KOPT-K1 (cell line): ENCODE results near the gene HENMT1.
"Not testable (repeated sequence)": the region's sequence is repeated elsewhere in the genome, so short reads cannot be mapped to it uniquely, and the experiment has no call there.

Experiments
- H3K27ac ChIP-seq: fragments of 200-600 bp; sonication (generic); 2 replicates; pipeline ENCODE4 v1.5.1; 2016; ENCODE audit warnings: antibody characterized with exemption, mild to moderate bottlenecking, low read depth, low read length; ENCODE audit not compliant: poor library complexity, severe bottlenecking
- H3K36me3 ChIP-seq: fragments of 200-600 bp; sonication (generic); 2 replicates; pipeline ENCODE4 v1.5.1; 2017; ENCODE audit warnings: antibody characterized with exemption, mild to moderate bottlenecking, low read length, moderate library complexity; ENCODE audit not compliant: insufficient read depth
- H3K9me3 ChIP-seq: fragments of 200-600 bp; sonication (generic); 2 replicates; pipeline ENCODE4 v1.5.1; 2017; ENCODE audit warnings: antibody characterized with exemption, low read length, mild to moderate bottlenecking; ENCODE audit not compliant: insufficient read depth, poor library complexity, severe bottlenecking

The HENMT1 gene

DNA sequence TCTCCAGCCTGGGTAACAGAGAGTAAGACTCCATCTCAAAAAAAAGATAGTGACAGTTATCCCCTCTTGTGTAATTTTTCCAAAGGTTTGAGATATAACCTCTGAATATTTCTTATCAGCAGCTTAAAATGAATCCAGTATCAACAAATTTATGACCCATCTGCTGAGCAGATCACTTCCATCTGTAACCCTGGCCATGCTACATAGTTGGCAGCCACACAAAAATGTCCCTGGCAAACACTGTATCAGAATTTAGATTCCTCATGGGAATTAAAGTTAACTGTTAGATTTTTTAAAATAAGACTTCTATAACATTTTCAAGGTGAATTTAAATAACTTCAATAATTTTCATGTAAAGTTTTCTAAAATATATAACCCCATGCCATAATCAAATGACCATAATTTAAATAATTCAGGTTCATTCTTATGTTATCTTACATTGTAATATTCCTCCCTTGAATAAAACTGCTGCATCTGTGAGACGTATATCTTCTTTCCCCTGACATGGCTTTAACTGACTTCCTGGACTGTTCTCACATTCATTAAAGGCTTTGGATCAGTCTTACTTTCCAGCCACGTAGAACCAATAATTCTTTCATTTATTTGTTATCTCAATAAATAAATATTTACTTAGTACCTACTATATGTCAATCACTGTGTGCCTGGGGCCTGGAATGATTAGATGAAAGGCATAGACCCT is 25.9 kb upstream of the HENMT1 start:
- Histone ChIP-seq H3K27ac (no peak overlapping the region), H3K36me3 (no peaks in the 10 kb centered on the region), H3K9me3 (no peaks in the 10 kb centered on the region)

DNA sequence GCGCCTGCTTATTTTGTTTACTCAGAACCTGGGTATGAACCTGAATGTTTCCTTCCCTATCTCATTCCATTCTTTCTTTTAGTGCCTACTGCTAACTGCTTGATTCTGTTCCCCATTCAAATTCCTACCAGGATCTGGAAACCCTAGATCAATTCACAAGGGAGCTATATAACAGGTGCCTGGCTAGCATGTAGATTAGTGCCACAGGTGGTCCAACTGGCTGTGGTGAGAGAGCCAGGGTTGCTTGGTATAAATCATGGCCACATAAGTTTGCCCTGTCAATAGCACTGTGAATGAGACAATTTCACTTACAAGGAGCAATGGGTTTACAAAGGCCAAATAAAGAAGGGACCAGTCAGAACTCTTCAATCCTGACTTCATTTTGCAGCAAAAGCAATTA is 24.6 kb upstream of the HENMT1 start:
- Histone ChIP-seq H3K9me3 (no peaks in the 10 kb centered on the region), H3K36me3 (no peaks in the 10 kb centered on the region), H3K27ac (no peak overlapping the region)

DNA sequence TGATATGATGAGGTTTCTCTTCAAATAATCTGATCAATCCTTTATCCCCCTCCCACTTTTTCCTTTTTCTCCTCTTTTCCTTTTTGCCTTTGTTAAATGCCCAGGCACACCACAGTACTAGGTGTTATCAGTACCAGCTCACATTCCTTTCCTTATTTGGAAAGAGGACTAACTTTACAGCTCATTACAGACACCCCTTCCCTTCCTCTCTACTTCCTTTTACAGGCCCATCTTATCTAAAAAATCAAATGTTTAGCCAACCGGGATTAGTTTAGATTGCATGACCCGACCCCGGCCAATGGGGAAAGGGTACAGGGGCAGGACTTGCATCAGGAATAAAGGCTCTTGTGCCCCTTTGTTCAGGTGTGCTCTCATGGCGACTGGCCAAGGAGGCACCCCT is 20.8 kb upstream of the HENMT1 start:
- not testable (repeated sequence) for H3K27ac ChIP-seq, H3K36me3 ChIP-seq, H3K9me3 ChIP-seq

DNA sequence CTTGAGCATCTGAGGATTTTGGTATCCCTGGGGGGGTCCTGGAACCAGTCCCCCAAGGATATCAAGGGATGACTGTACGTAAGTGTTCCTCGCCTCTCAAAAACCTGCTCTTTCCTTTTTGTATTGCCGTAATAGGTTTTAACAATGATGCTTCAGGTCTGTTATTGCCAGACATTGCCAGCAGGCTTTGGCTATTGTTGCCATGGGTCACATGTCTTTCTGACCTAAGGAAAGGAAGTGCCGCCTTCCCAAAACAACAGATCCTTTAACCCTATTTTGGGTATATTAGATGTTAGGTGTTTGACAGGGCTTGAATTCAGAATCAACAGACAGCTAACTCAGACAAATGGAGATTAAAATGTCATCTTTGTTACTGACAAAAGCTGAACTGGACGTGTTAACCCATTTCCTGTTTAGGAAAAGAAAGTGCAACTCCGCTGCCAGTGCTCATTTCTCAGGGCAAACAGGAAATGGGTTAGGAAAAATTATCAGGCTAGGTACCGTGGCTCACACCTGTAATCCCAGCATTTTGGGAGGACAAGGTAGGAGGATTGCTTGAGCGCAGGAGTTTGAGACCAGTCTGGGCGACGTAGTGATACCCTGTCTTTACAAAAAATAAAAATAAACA is 18.8 kb upstream of the HENMT1 start:
- no peaks in the 10 kb centered on the region for H3K36me3 ChIP-seq
- no peak overlapping the region for H3K27ac ChIP-seq
- no peaks in the 10 kb centered on the region for H3K9me3 ChIP-seq

DNA sequence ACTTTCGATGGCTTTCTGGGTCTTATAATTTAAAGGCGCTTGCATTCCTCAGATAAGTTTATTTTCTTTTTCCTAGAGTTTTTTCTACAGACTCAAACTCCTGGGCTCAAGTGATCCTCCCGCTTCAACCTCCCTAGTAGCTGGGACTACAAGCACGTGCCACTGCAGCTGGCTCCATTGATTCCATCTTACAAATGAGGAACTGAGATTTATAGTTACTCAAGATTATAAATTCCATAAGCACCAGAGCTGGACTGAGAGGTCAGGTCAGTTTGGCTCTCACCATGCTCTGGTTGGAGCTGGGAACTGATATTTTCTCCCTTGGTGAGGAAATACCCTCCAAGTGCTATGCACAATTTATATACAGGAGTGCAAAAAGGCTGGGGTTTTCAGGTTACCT is 17.8 kb upstream of the HENMT1 start:
- no peaks in the 10 kb centered on the region for H3K9me3 ChIP-seq
- no peak overlapping the region for H3K27ac ChIP-seq
- no peaks in the 10 kb centered on the region for H3K36me3 ChIP-seq

DNA sequence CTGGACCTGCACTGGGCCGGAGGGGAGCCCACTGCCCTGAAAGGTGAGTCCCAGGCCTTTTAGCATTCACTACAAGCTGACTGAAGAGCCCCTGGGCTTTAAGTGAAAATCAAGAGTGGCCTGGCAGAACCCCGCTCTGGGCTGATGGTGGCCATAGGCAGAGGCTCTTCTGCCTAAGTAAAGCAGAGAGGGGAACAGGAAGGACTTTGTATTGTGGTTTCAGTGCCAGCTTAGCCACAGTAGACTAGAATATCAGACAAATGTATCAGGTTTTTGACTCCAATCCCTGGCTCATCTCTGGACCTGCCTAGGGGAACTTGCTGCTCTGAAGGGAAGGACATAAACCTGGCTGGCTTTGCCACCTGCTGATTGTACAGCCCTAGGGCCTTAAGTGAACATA is 10.2 kb upstream of the HENMT1 start:
- H3K36me3 ChIP-seq, result no peaks in the 10 kb centered on the region
- H3K9me3 ChIP-seq, result no peaks in the 10 kb centered on the region
- no peak overlapping the region for H3K27ac ChIP-seq

DNA sequence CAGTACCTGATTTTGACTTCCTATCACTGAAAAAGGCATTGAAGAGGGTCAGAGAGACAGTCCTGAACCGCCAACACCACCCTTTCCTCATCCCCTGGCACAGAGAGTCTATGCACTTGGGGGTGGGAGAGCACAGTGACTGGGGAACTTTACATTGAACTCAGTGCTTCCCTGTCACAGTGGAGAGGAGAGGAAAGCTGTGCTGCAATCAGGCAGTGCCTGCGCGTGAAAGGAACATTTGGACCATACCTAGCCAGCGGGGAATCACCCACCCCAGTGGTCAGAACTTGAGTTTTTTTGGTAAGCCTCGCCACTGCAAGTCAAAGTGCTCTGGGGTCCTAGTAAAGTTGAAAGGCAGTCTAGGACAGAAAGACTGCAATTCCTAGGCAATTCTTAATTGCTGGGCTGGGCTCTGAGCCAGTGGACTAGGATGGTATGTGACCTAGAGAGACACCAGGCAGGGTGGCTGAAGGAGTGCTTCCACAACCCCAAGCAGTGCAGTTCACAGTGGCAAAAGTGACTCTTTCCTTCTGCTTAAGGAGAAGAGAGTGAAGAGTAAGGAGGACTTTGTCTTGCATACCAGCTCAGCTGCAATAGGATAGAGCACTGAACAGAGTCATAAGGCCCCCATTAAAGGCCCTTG is 9.4 kb upstream of the HENMT1 start:
- Histone ChIP-seq H3K36me3 (no peaks in the 10 kb centered on the region), H3K27ac (no peak overlapping the region)

DNA sequence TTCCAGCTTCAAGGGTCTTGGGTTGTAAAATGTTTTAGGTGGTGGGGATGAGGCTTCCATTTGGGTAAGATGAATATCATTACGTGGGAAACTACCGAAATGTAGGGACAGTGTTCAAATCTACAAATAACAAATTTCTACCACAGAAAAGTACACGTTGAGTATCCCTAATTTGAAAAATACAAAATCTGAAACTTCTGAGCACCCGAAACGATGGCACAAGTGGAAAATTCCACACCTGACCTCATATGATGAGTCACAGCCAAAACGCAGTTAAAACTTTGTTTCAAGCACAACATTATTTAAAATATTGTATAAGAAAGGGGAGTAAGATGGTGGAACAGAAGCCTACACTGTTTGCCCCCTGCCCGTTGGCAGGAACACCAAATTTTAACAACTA is 8.8 kb upstream of the HENMT1 start:
- H3K27ac ChIP-seq, result no peak overlapping the region
- no peaks in the 10 kb centered on the region for H3K36me3 ChIP-seq
- H3K9me3 ChIP-seq, result no peaks in the 10 kb centered on the region

More for the DNA sequence above, 9.4 kb upstream of the HENMT1 start:
- no peaks in the 10 kb centered on the region for H3K9me3 ChIP-seq

DNA sequence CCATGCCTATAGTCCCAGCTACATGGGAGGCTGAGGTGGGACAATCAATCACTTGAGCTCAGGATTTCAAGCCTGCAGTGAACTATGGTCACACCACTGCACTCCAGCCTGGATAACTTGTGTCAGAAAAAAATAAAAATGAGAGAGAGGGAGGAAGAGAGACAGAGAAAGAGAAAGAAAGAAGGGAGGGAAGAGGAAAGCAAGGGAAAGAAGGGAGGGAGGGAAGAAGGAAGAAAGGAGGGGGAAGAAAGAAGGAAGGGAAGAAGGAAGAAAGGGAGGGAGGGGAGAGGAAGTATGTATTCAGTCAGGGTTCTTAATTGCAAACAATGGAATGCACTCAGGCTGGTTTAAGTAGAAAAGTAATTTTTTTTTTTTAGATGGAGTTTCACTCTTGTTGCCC is 7.9 kb upstream of the HENMT1 start:
- H3K27ac ChIP-seq, result no peak overlapping the region
- no peaks in the 10 kb centered on the region for H3K9me3 ChIP-seq
- no peaks in the 10 kb centered on the region for H3K36me3 ChIP-seq

DNA sequence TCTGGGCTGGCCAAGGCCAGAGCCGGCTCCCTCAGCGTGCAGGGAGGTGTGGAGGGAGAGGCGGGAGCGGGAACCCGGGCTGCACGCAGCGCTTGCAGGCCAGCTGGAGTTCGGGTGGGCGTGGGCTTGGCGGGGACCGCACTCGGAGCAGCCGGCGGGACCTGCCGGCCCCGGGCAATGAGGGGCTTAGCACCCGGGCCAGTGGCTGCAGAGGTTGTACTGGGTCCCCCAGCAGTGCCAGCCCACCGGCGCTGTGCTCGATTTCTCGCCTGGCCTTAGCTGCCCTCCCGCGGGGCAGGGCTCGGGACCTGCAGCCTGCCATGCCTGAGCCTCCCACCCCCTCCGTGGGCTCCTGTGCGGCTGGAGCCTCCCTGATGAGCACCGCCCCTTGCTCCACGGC is 6.5 kb upstream of the HENMT1 start:
- not testable (repeated sequence) for H3K27ac ChIP-seq, H3K9me3 ChIP-seq, H3K36me3 ChIP-seq

DNA sequence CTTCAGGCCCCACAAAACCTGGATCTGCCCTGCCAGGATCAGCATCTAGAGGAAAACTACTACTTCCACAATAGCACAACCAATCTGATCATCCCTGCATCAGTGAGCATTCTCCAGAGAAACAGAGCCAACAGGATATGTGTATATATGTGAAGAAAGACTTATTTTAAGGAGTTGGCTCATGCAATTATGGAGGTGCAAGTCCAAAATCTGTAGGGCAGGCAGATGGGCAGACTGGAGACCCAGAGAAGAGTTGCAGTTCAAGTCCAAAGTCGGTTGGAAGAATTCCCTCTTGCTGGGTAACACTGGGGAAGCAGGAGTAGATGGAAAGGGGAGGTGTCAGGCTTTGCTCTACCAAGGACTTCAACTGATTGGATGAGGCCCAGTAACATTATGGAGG is 4.9 kb upstream of the HENMT1 start:
- Histone ChIP-seq H3K36me3 (no peaks in the 10 kb centered on the region), H3K9me3 (no peaks in the 10 kb centered on the region), H3K27ac (no peak overlapping the region)

DNA sequence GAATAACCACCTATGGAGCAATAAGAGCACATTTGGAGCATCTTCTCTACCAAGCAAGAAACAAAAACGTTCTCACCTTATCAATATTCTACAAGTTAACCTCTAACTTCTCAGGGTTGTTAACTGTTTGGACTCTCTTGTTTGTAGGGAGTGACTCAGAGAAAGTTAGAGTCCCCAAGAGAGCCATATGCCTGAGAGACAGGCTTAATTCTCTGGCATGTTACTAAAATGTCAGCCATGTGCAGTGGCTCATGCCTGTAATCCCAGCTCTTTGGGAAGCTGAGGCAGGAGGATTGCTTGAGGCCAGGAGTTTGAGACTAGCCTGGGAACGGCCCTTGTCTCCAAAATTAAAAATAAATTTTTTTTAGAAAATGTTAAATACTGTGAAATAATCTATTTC is 4.2 kb upstream of the HENMT1 start:
- no peaks in the 10 kb centered on the region for H3K36me3 ChIP-seq
- no peaks in the 10 kb centered on the region for H3K9me3 ChIP-seq

DNA sequence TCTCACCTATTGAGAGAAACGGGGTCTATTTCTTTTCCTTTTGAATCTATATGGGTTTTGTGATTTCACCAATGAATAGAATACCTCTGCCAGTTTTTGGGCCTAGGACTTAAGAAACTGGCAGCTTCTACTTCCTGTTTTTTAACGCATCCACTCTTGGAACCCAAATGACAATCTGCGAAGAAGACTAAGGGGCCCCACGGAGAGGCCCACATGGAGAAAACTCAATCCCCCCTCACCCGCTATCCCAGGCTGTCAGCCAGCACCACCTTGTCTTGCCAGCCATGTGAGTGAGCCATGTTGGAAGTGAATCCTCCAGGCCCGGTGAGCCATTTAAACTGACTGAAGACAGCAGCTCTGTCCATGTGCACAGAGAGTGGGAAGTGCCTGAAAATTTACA is 3.6 kb upstream of the HENMT1 start:
- Histone ChIP-seq H3K36me3 (no peaks in the 10 kb centered on the region), H3K27ac (no peak overlapping the region), H3K9me3 (no peaks in the 10 kb centered on the region)

More for the DNA sequence above, 4.2 kb upstream of the HENMT1 start:
- H3K27ac ChIP-seq, result no peak overlapping the region

DNA sequence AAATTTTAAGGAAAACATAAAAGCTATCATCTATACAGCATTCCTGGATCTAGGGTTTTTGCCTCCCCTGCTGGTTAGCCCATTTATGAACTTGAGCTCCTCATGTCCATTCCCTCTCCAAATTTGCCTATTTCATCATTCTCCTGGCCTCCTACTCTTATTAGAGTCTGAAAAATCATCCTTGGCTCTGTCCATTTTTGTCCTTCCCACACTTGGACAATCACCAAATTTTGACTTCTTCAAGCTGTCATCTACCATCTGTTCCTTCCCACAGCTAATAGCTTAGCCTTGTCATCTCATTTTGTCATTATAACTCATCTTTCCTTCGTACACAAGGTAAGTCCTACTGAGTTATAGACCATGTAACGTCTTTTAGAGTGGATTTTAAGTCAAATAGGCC is 2.2 kb upstream of the HENMT1 start:
- no peaks in the 10 kb centered on the region for H3K9me3 ChIP-seq
- H3K27ac ChIP-seq, result no peak overlapping the region
- H3K36me3 ChIP-seq, result no peaks in the 10 kb centered on the region

DNA sequence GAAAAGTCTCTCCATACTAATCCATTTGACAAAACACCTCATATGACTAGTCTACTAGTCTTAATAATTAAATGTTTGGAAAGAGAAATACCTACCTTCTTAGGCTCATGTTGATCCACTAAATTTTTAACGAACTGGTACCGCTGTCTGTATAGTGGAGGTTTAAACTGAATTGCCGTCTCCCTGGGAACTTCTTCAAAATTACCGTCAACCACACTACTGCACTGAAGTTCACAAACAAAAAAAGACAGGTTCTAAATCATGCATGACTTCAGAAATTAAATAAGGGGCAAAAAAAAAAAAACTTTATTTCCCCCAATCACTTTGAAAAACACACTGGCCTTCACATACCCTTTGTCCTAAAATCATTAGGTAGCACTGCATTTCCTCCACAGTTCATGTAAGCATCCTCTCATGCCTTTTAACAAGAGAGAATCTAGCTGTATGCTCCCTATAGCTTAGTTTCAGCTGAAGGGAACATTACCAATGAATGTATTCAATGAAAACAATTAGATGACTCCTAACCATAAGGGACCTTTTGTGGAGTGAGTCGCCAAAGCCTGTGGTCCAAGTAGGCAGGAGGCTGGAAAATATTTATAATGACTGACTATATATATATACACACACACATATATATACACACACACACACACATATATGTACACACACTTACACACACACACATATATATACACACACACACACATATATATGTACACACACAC is 3.4 kb downstream of the HENMT1 start:
- H3K9me3 ChIP-seq, result no peaks in the 10 kb centered on the region
- peaks cover 36% of the 10 kb centered on the region for H3K36me3 ChIP-seq
- H3K27ac ChIP-seq, result no peak overlapping the region
